Common myeloid progenitor, CD34-positive (primary cell): Measurements from ENCODE around the gene DZIP1.

Experiments
- CTCF ChIA-PET: fragments of 350-600 bp; sonication (Branson Sonifier 250); formaldehyde crosslinking; loops from one replicate; lab custom pipeline; 2021; ENCODE audit warnings: antibody characterized with exemption; lab: Charles Lee
- POLR2A ChIA-PET: fragments of 350-600 bp; sonication (Branson Sonifier 250); formaldehyde crosslinking; loops from one replicate; lab custom pipeline; 2021; ENCODE audit warnings: antibody characterized with exemption; lab: Charles Lee
- DNase-seq, 3 donors: peaks; one replicate each; pipeline versions ENCODE4 v3.0.0 to v3.0.0-alpha.2; 2013
- H3K27ac ChIP-seq, 2 experiments: 1 replicate in 1 of 2; 2 replicates in 1 of 2; pipeline ENCODE4 v1.7.0; 2013; ENCODE audit warnings: inconsistent platforms in 2 of 2, low read length in 2 of 2, mild to moderate bottlenecking in 2 of 2, low read depth in 1 of 2, moderate library complexity in 1 of 2; ENCODE audit not compliant: severe bottlenecking in 2 of 2, insufficient read depth in 1 of 2, poor library complexity in 1 of 2
- H3K27me3 ChIP-seq, 5 experiments: replicated peaks in 2 of 5; 1 replicate in 3 of 5; 2 replicates in 2 of 5; pipeline versions ENCODE4 v1.6.1 to v1.7.0; 2013; ENCODE audit warnings: low read length in 4 of 5, mild to moderate bottlenecking in 2 of 5, moderate library complexity in 2 of 5, inconsistent platforms in 1 of 5; ENCODE audit not compliant: insufficient read depth in 5 of 5, control insufficient read depth in 4 of 5
- H3K36me3 ChIP-seq, 4 experiments: 1 replicate in 2 of 4; 2 replicates in 2 of 4; pipeline versions ENCODE4 v1.6.1 to v1.7.0; 2013; ENCODE audit warnings: low read length in 3 of 4, control low read depth in 1 of 4, mild to moderate bottlenecking in 1 of 4; ENCODE audit not compliant: control insufficient read depth in 4 of 4, insufficient read depth in 4 of 4
- H3K4me1 ChIP-seq, 4 experiments: 1 replicate in 3 of 4; 2 replicates in 1 of 4; pipeline versions ENCODE4 v1.6.1 to v1.7.1; 2013; ENCODE audit warnings: low read length in 3 of 4, mild to moderate bottlenecking in 3 of 4, control low read depth in 1 of 4, inconsistent platforms in 1 of 4, moderate library complexity in 1 of 4; ENCODE audit not compliant: control insufficient read depth in 4 of 4, insufficient read depth in 4 of 4; ENCODE audit errors: control extremely low read depth in 1 of 4
- H3K4me3 ChIP-seq, 7 experiments: 1 replicate in 4 of 7; 2 replicates in 3 of 7; pipeline versions ENCODE4 v1.5.1 to v1.7.0; 2013; ENCODE audit warnings: mild to moderate bottlenecking in 7 of 7, low read length in 6 of 7, moderate library complexity in 6 of 7, inconsistent platforms in 2 of 7, low read depth in 2 of 7, control low read depth in 1 of 7; ENCODE audit not compliant: insufficient read depth in 4 of 7, control insufficient read depth in 1 of 7; ENCODE audit errors: extremely low read depth in 1 of 7
- H3K9me3 ChIP-seq, 5 experiments: 1 replicate in 4 of 5; 2 replicates in 1 of 5; pipeline versions ENCODE4 v1.6.1 to v1.7.1; 2013; ENCODE audit warnings: low read length in 4 of 5, mild to moderate bottlenecking in 2 of 5, inconsistent platforms in 1 of 5, low read depth in 1 of 5, moderate library complexity in 1 of 5; ENCODE audit not compliant: control insufficient read depth in 4 of 5, insufficient read depth in 2 of 5; ENCODE audit errors: control extremely low read depth in 1 of 5
- WGBS: methylation state at CpG from one replicate; pipeline ENCODE4 v1.1.5; 2013; ENCODE audit not compliant: insufficient coverage; 5-methylcytosine and 5-hydroxymethylcytosine counted together

DZIP1 gene

DNA sequence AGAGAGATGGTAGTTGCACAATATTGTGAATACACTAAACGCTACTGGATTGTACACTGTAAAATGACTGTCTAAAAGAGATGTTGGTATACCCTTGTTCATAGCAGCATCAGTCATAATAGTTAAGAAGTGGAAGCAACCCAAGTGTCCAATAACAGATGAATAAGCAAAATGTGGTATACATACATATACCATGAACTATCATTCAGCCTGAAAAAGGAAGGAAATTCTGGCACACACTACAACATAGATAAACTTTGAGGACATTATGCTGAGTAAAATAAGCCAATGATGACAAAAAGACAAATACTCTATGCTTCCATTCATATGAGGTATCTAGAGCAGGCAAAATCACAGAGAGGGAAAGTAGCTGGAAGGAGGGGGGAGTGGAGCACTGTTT lies 16.0 kb downstream of the DZIP1 start:
- H3K4me3 ChIP-seq, result no peak overlapping the region
- no peaks in the 10 kb centered on the region for H3K27me3 ChIP-seq
- ChIA-PET CTCF (no interaction called here), POLR2A (no interaction called here)
- no CpG with 5 or more reads among the region's 1 CpG for WGBS
- DNase-seq, result no peak
- peaks cover 0 to under 1% (median 0%) of the 10 kb centered on the region in 4 experiments for H3K4me1 ChIP-seq
- peaks cover 0 to 7% (median 0%) of the 10 kb centered on the region in 5 experiments for H3K9me3 ChIP-seq
- no peaks in the 10 kb centered on the region for H3K36me3 ChIP-seq
- H3K27ac ChIP-seq, result no peak overlapping the region

- peaks cover 0 to 9% (median 6%) of the 10 kb centered on the region in 4 experiments for H3K4me1 ChIP-seq
- peaks cover 0 to 7% (median 0%) of the 10 kb centered on the region in 5 experiments for H3K9me3 ChIP-seq
- peak in 1 of 3 donors; percentile 15 for DNase-seq
- H3K27me3 ChIP-seq, result no peaks in the 10 kb centered on the region
- H3K36me3 ChIP-seq, result no peaks in the 10 kb centered on the region
- CTCF ChIA-PET, result interaction anchor here (1.0 to 1.1 kb wide), 4 partner anchors 18 to 206 kb away, joined by 3 to 4 read pairs (median 4); no protein-coding TSS in a partner anchor
- no peak overlapping the region for H3K4me3 ChIP-seq
- WGBS, result 100% methylated on average over 1 of the region's 1 CpG
- POLR2A ChIA-PET, result no interaction called here
- no peak overlapping the region for H3K27ac ChIP-seq
These were observed 16.9 kb downstream of the DZIP1 start for GRCh38 chr13:95627590-95627989.

DNA sequence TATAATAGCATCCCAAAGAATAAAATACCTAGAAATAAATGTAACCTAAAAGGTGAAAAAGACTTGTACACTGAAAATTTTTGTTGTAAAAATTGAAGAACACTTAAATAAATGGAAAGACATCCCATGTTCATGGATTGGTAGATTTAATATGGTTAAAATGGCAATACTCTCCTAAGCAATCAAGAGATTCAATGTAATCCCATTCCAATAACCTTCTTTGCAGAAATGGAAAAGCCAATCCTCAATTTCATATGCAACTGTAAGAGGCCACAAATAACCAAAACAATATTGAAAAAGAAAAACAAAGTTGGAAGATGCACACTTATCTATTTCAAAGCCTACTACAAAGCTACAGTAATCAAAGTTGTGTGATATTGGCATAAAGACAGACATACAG lies 17.7 kb downstream of the DZIP1 start:
- Histone ChIP-seq H3K36me3 (no peaks in the 10 kb centered on the region), H3K27me3 (no peaks in the 10 kb centered on the region), H3K9me3 (peaks cover 0 to 7% (median 0%) of the 10 kb centered on the region in 5 experiments), H3K4me3 (no peak overlapping the region), H3K27ac (no peak overlapping the region), H3K4me1 (peaks cover 0 to 16% (median 9%) of the 10 kb centered on the region in 4 experiments)
- no peak for DNase-seq
- CTCF ChIA-PET, result interaction anchor here (1.0 to 7.6 kb wide), 7 partner anchors 11 to 207 kb away, joined by 3 to 73 read pairs (median 4); no protein-coding TSS in a partner anchor
- POLR2A ChIA-PET, result no interaction called here

- POLR2A ChIA-PET, result no interaction called here
- no peaks in the 10 kb centered on the region for H3K36me3 ChIP-seq
- H3K4me3 ChIP-seq, result no peak overlapping the region
- no peaks in the 10 kb centered on the region for H3K27me3 ChIP-seq
- H3K4me1 ChIP-seq, result peaks cover 0 to 19% (median 9%) of the 10 kb centered on the region in 4 experiments
- CTCF ChIA-PET, result interaction anchor here (0.6 to 7.6 kb wide), 18 partner anchors 9 to 326 kb away, joined by 3 to 73 read pairs (median 4); partner anchors contain the start of gene DZIP1
- no peak overlapping the region for H3K27ac ChIP-seq
- peak; percentile 49 to 73 (median 68) for DNase-seq
- H3K9me3 ChIP-seq, result peaks cover 0 to 7% (median 0%) of the 10 kb centered on the region in 5 experiments
- WGBS, result 45% methylated on average over 2 of the region's 5 CpGs
These were observed 20.5 kb downstream of the DZIP1 start for GRCh38 chr13:95624020-95624419.

DNA sequence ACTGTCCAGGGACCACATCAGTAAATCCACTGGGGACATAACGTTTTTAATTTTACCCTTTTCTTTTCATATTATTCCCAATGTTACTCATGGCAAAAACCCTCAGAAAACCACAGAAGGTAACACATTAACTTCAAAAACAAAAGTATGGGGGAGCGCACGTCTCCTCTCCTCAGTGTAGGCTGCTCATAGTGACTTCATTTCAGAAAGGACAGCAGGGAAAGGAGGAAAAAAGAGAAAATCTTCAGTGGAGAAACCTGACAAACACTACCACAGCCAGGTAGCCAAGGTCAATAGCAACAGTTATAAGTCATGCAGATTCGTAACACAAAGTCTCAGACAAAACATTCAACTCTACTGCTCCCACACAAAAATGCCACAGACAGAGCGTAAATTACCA lies 21.4 kb downstream of the DZIP1 start:
- POLR2A ChIA-PET, result no interaction called here
- H3K27me3 ChIP-seq, result no peaks in the 10 kb centered on the region
- peaks cover 0 to 19% (median 9%) of the 10 kb centered on the region in 4 experiments for H3K4me1 ChIP-seq
- peaks cover 0 to 7% (median 0%) of the 10 kb centered on the region in 5 experiments for H3K9me3 ChIP-seq
- no peak for DNase-seq
- no peak overlapping the region for H3K4me3 ChIP-seq
- H3K36me3 ChIP-seq, result no peaks in the 10 kb centered on the region
- CTCF ChIA-PET, result interaction anchor here (0.7 to 7.6 kb wide), 8 partner anchors 9 to 211 kb away, joined by 3 to 73 read pairs (median 4); no protein-coding TSS in a partner anchor
- H3K27ac ChIP-seq, result no peak overlapping the region
- 44% methylated on average over 2 of the region's 5 CpGs for WGBS

DNA sequence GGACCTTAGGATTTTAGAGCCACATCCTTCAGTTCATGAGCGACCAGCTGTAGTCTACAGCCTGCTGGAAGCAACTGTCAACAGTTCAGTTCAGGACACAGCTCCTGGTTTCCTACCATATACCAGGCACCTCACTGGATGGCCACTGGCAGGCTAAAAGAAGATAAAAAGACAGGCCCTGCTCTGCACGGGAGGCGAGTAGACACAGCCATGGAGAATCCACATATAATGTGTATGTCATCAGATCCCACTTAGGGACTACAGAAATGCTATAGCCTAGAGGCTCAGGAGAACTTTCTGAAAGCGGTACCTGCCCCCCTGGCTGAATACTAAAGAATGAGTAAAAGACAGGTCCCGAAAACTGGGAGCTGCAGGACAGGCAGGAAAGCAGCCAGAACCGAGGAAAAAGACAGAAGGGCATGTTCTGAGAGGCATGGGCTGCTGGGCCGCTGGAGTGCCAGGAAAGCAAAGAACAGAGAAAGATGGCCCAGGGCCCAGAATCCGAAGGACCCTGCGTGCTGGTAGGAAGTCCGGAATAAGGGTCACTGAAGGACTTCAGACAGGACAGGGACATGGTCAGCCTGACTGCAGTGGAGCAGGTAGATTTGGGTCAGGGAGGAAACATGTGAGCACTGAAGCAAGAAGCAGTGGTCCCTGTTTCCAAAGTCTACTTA lies 23.5 kb downstream of the DZIP1 start:
- ChIA-PET CTCF (interaction anchor here (1.0 to 7.6 kb wide), 4 partner anchors 11 to 213 kb away, joined by 3 to 73 read pairs (median 4); no protein-coding TSS in a partner anchor), POLR2A (no interaction called here)
- H3K36me3 ChIP-seq, result no peaks in the 10 kb centered on the region
- no peak overlapping the region for H3K27ac ChIP-seq
- 97% methylated on average over 8 of the region's 10 CpGs for WGBS
- DNase-seq, result no peak
- H3K4me3 ChIP-seq, result no peak overlapping the region
- H3K4me1 ChIP-seq, result peaks cover 0 to 19% (median 9%) of the 10 kb centered on the region in 4 experiments
- no peaks in the 10 kb centered on the region for H3K27me3 ChIP-seq
- no peaks in the 10 kb centered on the region for H3K9me3 ChIP-seq
